Endothelial cell of umbilical vein (primary cell): Measurements from ENCODE around the gene KIRREL2. TPM values are rescaled to one million over a fixed set of nuclear protein-coding genes. Genes with fewer than 3 reads are reported as not detected.

ENCODE experiments used
- BruUV-seq: library from RNA; stranded (reverse); fragments of 400-500 nt; replicated peaks from 2 replicates; lab custom pipeline; 2021; lab: Mats Ljungman, UMichigan
- CTCF ChIA-PET: fragments of 300-600, 350-600 bp; sonication (Branson Sonifier 250); formaldehyde crosslinking; loops from one replicate; lab custom pipeline; 2021; ENCODE audit warnings: antibody characterized with exemption, inconsistent platforms; lab: Charles Lee
- POLR2A ChIA-PET: fragments of 300-600, 350-600 bp; sonication (Branson Sonifier 250); formaldehyde crosslinking; loops from one replicate; lab custom pipeline; 2021; ENCODE audit warnings: antibody characterized with exemption, inconsistent platforms; lab: Charles Lee
- DNase-seq: peaks from one replicate; pipeline ENCODE4 v3.0.0-alpha.2; 2011; ENCODE audit warnings: low read depth, low spot score
- FAIRE-seq: peaks from 2 replicates; lab custom pipeline; 2011; peaks lifted over from hg19 to GRCh38; lab: Jason Lieb, UNC
- H2AFZ ChIP-seq: 2 replicates; pipeline ENCODE4 v1.6.0; 2012; ENCODE audit warnings: low read depth, low read length, control low read depth, inconsistent platforms
- H3K27ac ChIP-seq: 2 replicates; pipeline ENCODE4 v1.5.1; 2011; ENCODE audit warnings: low read depth, mild to moderate bottlenecking, control low read depth, low read length, moderate library complexity; ENCODE audit not compliant: insufficient read depth
- H3K27me3 ChIP-seq, 2 experiments: 2 replicates each; pipeline versions ENCODE4 v1.6.0 to v1.6.1; 2011; ENCODE audit warnings: low read length in 2 of 2, mixed read lengths in 1 of 2; ENCODE audit not compliant: control insufficient read depth in 2 of 2, insufficient read depth in 2 of 2
- H3K36me3 ChIP-seq, 2 experiments: 2 replicates in 1 of 2; 3 replicates in 1 of 2; pipeline ENCODE4 v1.5.1; 2011; ENCODE audit warnings: low read length in 2 of 2, mild to moderate bottlenecking in 1 of 2, moderate library complexity in 1 of 2; ENCODE audit not compliant: control insufficient read depth in 2 of 2, insufficient read depth in 2 of 2; ENCODE audit errors: extremely low read depth in 1 of 2
- H3K4me1 ChIP-seq: 3 replicates; pipeline ENCODE4 v1.5.1; 2011; ENCODE audit warnings: mild to moderate bottlenecking, low read length; ENCODE audit not compliant: control insufficient read depth, insufficient read depth; ENCODE audit errors: extremely low read depth
- H3K4me2 ChIP-seq: 2 replicates; pipeline ENCODE4 v1.6.1; 2011; ENCODE audit warnings: low read length, control low read depth, mixed read lengths; ENCODE audit not compliant: insufficient read depth
- H3K4me3 ChIP-seq, 3 experiments: fragments of 200-600 bp in 1 of 3; sonication (generic), shearing (Covaris generic) in 1 of 3; replicated peaks in 1 of 3; 2 replicates each; pipeline ENCODE4 v1.5.1; 2011 to 2016; ENCODE audit warnings: control low read depth in 3 of 3, low read length in 3 of 3, mild to moderate bottlenecking in 2 of 3, inconsistent platforms in 1 of 3, low read depth in 1 of 3, moderate library complexity in 1 of 3; ENCODE audit not compliant: insufficient read depth in 1 of 3
- H3K79me2 ChIP-seq: 2 replicates; pipeline ENCODE4 v1.6.0; 2012; ENCODE audit warnings: low read length, inconsistent platforms; ENCODE audit not compliant: control insufficient read depth, insufficient read depth
- H3K9ac ChIP-seq: replicated peaks from 2 replicates; pipeline ENCODE3; 2011; ENCODE audit warnings: low read length, control low read depth; ENCODE audit not compliant: insufficient read depth; ENCODE audit errors: extremely low read depth
- H3K9me1 ChIP-seq: replicated peaks from 3 replicates; pipeline ENCODE4 v1.6.0; 2011; ENCODE audit warnings: mild to moderate bottlenecking, low read length; ENCODE audit not compliant: control insufficient read depth, insufficient read depth; ENCODE audit errors: extremely low read depth
- H3K9me3 ChIP-seq: replicated peaks from 2 replicates; pipeline ENCODE4 v1.5.1; 2012; ENCODE audit warnings: low read length, inconsistent platforms; ENCODE audit not compliant: control insufficient read depth, insufficient read depth
- H4K20me1 ChIP-seq: replicated peaks from 2 replicates; pipeline ENCODE3; 2011; ENCODE audit warnings: mild to moderate bottlenecking, low read length; ENCODE audit not compliant: control insufficient read depth, insufficient read depth; ENCODE audit errors: extremely low read depth
- CTCF ChIP-seq, 2 donors: IDR thresholded peaks; 1 replicate in 1 of 2; 2 replicates in 1 of 2; pipeline ENCODE4 v1.5.1; 2011; ENCODE audit warnings: low read length in 2 of 2, mild to moderate bottlenecking in 2 of 2, moderate library complexity in 2 of 2, control low read depth in 1 of 2, inconsistent platforms in 1 of 2, low read depth in 1 of 2; ENCODE audit not compliant: insufficient read depth in 1 of 2; ENCODE audit errors: extremely low read depth in 1 of 2
- EZH2 ChIP-seq: IDR thresholded peaks from 2 replicates; pipeline ENCODE4 v1.6.1; 2012; ENCODE audit warnings: borderline replicate concordance, low read depth, mild to moderate bottlenecking, moderate library complexity, low read length, inconsistent platforms; ENCODE audit not compliant: severe bottlenecking
- FOS ChIP-seq: IDR thresholded peaks from 2 replicates; pipeline ENCODE4 v1.6.1; 2011; ENCODE audit warnings: mild to moderate bottlenecking, low read length, moderate library complexity, borderline replicate concordance; ENCODE audit not compliant: insufficient read depth
- GATA2 ChIP-seq: IDR thresholded peaks from 2 replicates; pipeline ENCODE4 v1.7.0; 2011; ENCODE audit warnings: low read depth, mild to moderate bottlenecking, moderate library complexity, mixed read lengths, low read length; ENCODE audit not compliant: insufficient read length, insufficient read depth
- JUN ChIP-seq: IDR thresholded peaks from 2 replicates; pipeline ENCODE4 v1.6.1; 2011; ENCODE audit warnings: borderline replicate concordance, low read depth; ENCODE audit not compliant: insufficient read length, insufficient read depth
- MAX ChIP-seq: IDR thresholded peaks from 2 replicates; pipeline ENCODE4 v1.6.1; 2011; ENCODE audit not compliant: insufficient read depth, insufficient read length
- MYC ChIP-seq: IDR thresholded peaks from one replicate; pipeline ENCODE4 v1.6.1; 2011; ENCODE audit warnings: mild to moderate bottlenecking, low read depth, low read length
- POLR2A ChIP-seq: IDR thresholded peaks from 2 replicates; pipeline ENCODE4 v1.6.1; 2012; ENCODE audit warnings: low read depth, mild to moderate bottlenecking, control low read depth, low read length
- POLR2AphosphoS5 ChIP-seq: IDR thresholded peaks from 2 replicates; pipeline ENCODE4 v1.6.1; 2012; ENCODE audit warnings: low read depth, mild to moderate bottlenecking, control low read depth, low read length, moderate library complexity; ENCODE audit not compliant: insufficient read depth
- dilution Hi-C: fragments of 300-500 bp; cut with MboI; formaldehyde crosslinking; loops from one replicate; pipeline ENCODE4 v1.15.0; 2019; ENCODE audit warnings: low sequenced_read_pairs; ENCODE audit not compliant: extremely low pct_ligation_motif_present
- intact Hi-C: fragments of 100-400 bp; cut with micrococcal nuclease; formaldehyde crosslinking; loops from one replicate; pipeline ENCODE4 v1.10.0; 2022
- polyA plus RNA-seq, 4 experiments: library from polyadenylated mRNA; depleted of rRNA in 3 of 4; stranded (reverse) in 3 of 4; unstranded in 1 of 4; fragments of >200 nt; gene quantifications; 2 replicates each; pipeline versions ENCODE4 v1.2.1 to v1.2.3, GENCODE V29; 2011 to 2012; ENCODE audit warnings: missing spikeins in 1 of 4
- total RNA-seq: library from RNA; stranded (reverse); gene quantifications from 2 replicates; pipeline ENCODE4 v1.2.3, GENCODE V29; 2021

KIRREL2 gene
- total and polyA plus RNA-seq, 2 donors (not counting 3 experiments of a cell fraction or from before 2014, with no cell fraction given): not detected

GRCh38 chr19:35862528-35862927 is 5.8 kb downstream of the KIRREL2 start:
- H3K9me1 ChIP-seq: no peaks in the 10 kb centered on the region
- H3K4me2 ChIP-seq: no peak overlapping the region
- no TSS peak for BruUV-seq
- H3K4me3 ChIP-seq: no peak overlapping the region
- H3K36me3 ChIP-seq: no peaks in the 10 kb centered on the region
- TF ChIP-seq MAX: no peak
- no peak for TF ChIP-seq POLR2A
- TF ChIP-seq JUN: no peak
- no peak for TF ChIP-seq POLR2AphosphoS5
- TF ChIP-seq EZH2: no peak
- no peak overlapping the region for H2AFZ ChIP-seq
- H3K9ac ChIP-seq: no peak overlapping the region
- dilution Hi-C loops (no loop called here), intact Hi-C loops (no loop called here)
- H3K27ac ChIP-seq: no peak overlapping the region
- no peaks in the 10 kb centered on the region for H3K79me2 ChIP-seq
- POLR2A ChIA-PET: no interaction called here
- no peaks in the 10 kb centered on the region for H3K9me3 ChIP-seq
- H4K20me1 ChIP-seq: no peaks in the 10 kb centered on the region
- DNase-seq (no peak), FAIRE-seq (no peak)
- H3K4me1 ChIP-seq: no peaks in the 10 kb centered on the region
- CTCF ChIA-PET: no interaction called here
- H3K27me3 ChIP-seq: peaks cover 29 to 34% of the 10 kb centered on the region in 2 experiments

GRCh38 chr19:35863018-35863417 is 6.3 kb downstream of the KIRREL2 start:
- dilution Hi-C loops: no loop called here
- intact Hi-C loops: no loop called here
- H3K27me3 ChIP-seq: peaks cover 29 to 37% of the 10 kb centered on the region in 2 experiments

More at GRCh38 chr19:35863018-35863417, 6.3 kb downstream of the KIRREL2 start:
- no peak overlapping the region for H3K4me2 ChIP-seq
- H3K9me3 ChIP-seq: no peaks in the 10 kb centered on the region
- no peaks in the 10 kb centered on the region for H4K20me1 ChIP-seq
- H3K36me3 ChIP-seq: no peaks in the 10 kb centered on the region
- BruUV-seq: no TSS peak
- ChIA-PET POLR2A (no interaction called here), CTCF (no interaction called here)
- H3K79me2 ChIP-seq: no peaks in the 10 kb centered on the region
- no peak overlapping the region for H3K9ac ChIP-seq
- H3K4me1 ChIP-seq: no peaks in the 10 kb centered on the region
- no peak overlapping the region for H3K27ac ChIP-seq
- H2AFZ ChIP-seq: no peak overlapping the region
- FAIRE-seq (no peak), DNase-seq (no peak)
- no peaks in the 10 kb centered on the region for H3K9me1 ChIP-seq
- no peak overlapping the region for H3K4me3 ChIP-seq
- TF ChIP-seq POLR2AphosphoS5: no peak
- no peak for TF ChIP-seq EZH2
- TF ChIP-seq MAX: no peak
- no peak for TF ChIP-seq POLR2A
- TF ChIP-seq JUN: no peak
- TF ChIP-seq CTCF (IDR thresholded peaks at IDR 0.05; ENCODE audit: extremely low read depth in 1 of 2, insufficient read depth in 1 of 2, low read depth in 1 of 2, low read length in 2 of 2): no peak
- TF ChIP-seq FOS: no peak
- TF ChIP-seq GATA2: no peak
- TF ChIP-seq MYC: no peak
